ENCODE results near the gene TJAP1. TPM values are rescaled to one million over a fixed set of nuclear protein-coding genes. Genes with fewer than 3 reads are reported as not detected.

The TJAP1 gene
- total RNA-seq, 1 donor from 2014 or later: 45.3 TPM

GRCh38 chr6:43433148-43433547, 44.2 kb upstream of the TJAP1 start:
- Mint-ChIP-seq H3K27me3 (no peaks in the 10 kb centered on the region), H3K9me3 (no peaks in the 10 kb centered on the region), H3K4me3 (no peak overlapping the region), H3K4me1 (peaks cover 9% of the 10 kb centered on the region), H3K27ac (no peak overlapping the region), H3K36me3 (ENCODE audit: low read depth) (peaks cover 39% of the 10 kb centered on the region)
- intact Hi-C loops (cut with micrococcal nuclease): no loop called here
- ChIA-PET CTCF (no interaction called here), POLR2A (no interaction called here)
- TF ChIP-seq, protein P1, sequence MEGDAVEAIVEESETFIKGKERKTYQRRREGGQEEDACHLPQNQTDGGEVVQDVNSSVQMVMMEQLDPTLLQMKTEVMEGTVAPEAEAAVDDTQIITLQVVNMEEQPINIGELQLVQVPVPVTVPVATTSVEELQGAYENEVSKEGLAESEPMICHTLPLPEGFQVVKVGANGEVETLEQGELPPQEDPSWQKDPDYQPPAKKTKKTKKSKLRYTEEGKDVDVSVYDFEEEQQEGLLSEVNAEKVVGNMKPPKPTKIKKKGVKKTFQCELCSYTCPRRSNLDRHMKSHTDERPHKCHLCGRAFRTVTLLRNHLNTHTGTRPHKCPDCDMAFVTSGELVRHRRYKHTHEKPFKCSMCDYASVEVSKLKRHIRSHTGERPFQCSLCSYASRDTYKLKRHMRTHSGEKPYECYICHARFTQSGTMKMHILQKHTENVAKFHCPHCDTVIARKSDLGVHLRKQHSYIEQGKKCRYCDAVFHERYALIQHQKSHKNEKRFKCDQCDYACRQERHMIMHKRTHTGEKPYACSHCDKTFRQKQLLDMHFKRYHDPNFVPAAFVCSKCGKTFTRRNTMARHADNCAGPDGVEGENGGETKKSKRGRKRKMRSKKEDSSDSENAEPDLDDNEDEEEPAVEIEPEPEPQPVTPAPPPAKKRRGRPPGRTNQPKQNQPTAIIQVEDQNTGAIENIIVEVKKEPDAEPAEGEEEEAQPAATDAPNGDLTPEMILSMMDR (IDR thresholded peaks at IDR 0.05): no peak
- DNase-seq (no peak), ATAC-seq (ENCODE audit: low read depth) (no peak)

GRCh38 chr6:43434001-43434840, 43.1 kb upstream of the TJAP1 start:
- H3K27ac Mint-ChIP-seq: no peak overlapping the region
- peaks cover 41% of the 10 kb centered on the region for H3K36me3 Mint-ChIP-seq (ENCODE audit: low read depth)
- CTCF ChIA-PET: no interaction called here
- no peaks in the 10 kb centered on the region for H3K9me3 Mint-ChIP-seq
- no peaks in the 10 kb centered on the region for H3K4me1 Mint-ChIP-seq
- intact Hi-C loops (cut with micrococcal nuclease): no loop called here
- no peak overlapping the region for H3K4me3 Mint-ChIP-seq
- H3K27me3 Mint-ChIP-seq: no peaks in the 10 kb centered on the region
- POLR2A ChIA-PET: interaction anchor here (1.0 kb wide), 1 partner anchor 51 kb away, joined by 3 read pairs; no protein-coding TSS in a partner anchor
- no peak for DNase-seq
- ATAC-seq (ENCODE audit: low read depth): no peak
- TF ChIP-seq, protein P1 (IDR thresholded peaks at IDR 0.05): no peak

DNA sequence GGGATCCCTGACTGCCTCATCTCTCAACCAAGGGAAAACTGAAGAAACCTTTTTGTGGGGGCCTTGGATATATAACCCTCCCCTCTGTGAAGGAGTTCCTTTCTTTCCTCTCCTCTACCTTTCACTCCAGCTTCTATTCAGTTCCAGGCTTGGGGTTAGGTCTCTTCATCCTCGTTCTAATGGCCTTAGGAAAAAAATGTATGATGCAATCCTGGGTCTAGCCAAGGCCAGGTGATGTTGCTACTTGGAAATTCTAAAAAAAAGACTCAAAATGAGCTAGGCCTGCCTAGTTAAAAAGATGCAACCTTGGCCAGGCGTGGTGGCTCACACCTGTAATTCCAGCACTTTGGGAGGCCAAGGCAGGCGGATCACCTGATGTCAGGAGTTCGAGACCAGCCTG, 42.4 kb upstream of the TJAP1 start:
- no peak overlapping the region for H3K27ac Mint-ChIP-seq
- no peak for ATAC-seq (ENCODE audit: low read depth)
- H3K4me3 Mint-ChIP-seq: no peak overlapping the region
- peaks cover 41% of the 10 kb centered on the region for H3K36me3 Mint-ChIP-seq (ENCODE audit: low read depth)
- ChIA-PET POLR2A (interaction anchor here (0.6 to 0.7 kb wide), 2 partner anchors 49 to 133 kb away, joined by 3 read pairs; no protein-coding TSS in a partner anchor), CTCF (no interaction called here)
- H3K27me3 Mint-ChIP-seq: no peaks in the 10 kb centered on the region
- TF ChIP-seq, protein P1 (IDR thresholded peaks at IDR 0.05): no peak
- intact Hi-C loops (cut with micrococcal nuclease): no loop called here
- DNase-seq: no peak
- H3K9me3 Mint-ChIP-seq: no peaks in the 10 kb centered on the region
- H3K4me1 Mint-ChIP-seq: no peaks in the 10 kb centered on the region

DNA sequence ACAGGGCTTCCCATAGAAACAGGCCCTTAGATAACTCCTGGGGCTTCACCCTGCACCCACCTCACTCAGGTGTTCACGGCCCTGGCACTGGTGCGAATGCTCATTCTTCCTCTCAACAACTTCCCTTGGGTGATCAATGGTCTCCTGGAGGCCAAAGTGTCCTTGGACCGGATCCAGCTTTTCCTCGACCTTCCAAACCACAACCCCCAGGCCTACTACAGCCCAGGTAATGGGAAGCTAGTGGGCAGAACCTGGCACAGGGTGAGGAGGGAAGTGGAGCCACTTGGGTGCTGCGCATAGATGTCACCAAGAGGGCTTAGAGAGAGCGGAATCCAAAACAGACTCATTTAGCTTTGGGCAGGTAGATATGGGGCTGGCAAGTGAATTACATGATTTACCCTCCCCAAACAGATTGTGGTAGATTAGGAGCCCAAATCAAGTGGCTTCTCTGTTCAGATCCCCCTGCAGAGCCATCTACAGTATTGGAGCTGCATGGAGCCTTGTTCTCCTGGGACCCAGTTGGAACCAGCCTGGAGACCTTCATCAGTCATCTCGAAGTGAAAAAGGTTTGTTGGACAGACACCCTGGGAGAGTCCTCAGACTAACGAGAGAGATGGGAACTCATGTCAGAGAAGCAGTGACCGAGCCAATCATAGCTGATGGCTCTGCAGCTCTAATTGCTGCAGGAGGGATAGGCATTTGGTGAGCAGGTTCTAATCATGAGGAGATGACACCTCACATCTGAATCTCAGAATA, 41.5 kb upstream of the TJAP1 start:
- no peak overlapping the region for H3K27ac Mint-ChIP-seq
- TF ChIP-seq, protein P1 (IDR thresholded peaks at IDR 0.05): no peak
- H3K27me3 Mint-ChIP-seq: no peaks in the 10 kb centered on the region
- no peaks in the 10 kb centered on the region for H3K9me3 Mint-ChIP-seq
- DNase-seq: no peak
- H3K4me3 Mint-ChIP-seq: no peak overlapping the region
- CTCF ChIA-PET: no interaction called here
- H3K4me1 Mint-ChIP-seq: no peaks in the 10 kb centered on the region
- peaks cover 43% of the 10 kb centered on the region for H3K36me3 Mint-ChIP-seq (ENCODE audit: low read depth)
- no peak for ATAC-seq (ENCODE audit: low read depth)
- intact Hi-C loops (cut with micrococcal nuclease): no loop called here
- POLR2A ChIA-PET: interaction anchor here (0.6 to 2.1 kb wide), 4 partner anchors 8 to 132 kb away, joined by 3 to 9 read pairs (median 4); partner anchors contain the start of gene ABCC10

Measured in activated B cell treated with CpG ODN at 0.5 μM for 24 hours (primary cell).